MCF 10A (cell line): ENCODE data around the gene RLBP1. TPM values are rescaled to one million over a fixed set of nuclear protein-coding genes. Genes with fewer than 3 reads are reported as not detected.

Experiments
- BruUV-seq: library from RNA; stranded (reverse); fragments of 400-500 nt; replicated peaks from 2 replicates; lab custom pipeline; 2021; lab: Mats Ljungman, UMichigan
- CTCF ChIA-PET: fragments of 300-600 bp; sonication (Branson Sonifier 250); formaldehyde crosslinking; extraction: SDS; loops from one replicate; lab custom pipeline; 2021; ENCODE audit warnings: antibody characterized with exemption, inconsistent platforms; lab: Yijun Ruan, JAX
- POLR2A ChIA-PET: fragments of 300-600, 350-650 bp; sonication (Branson Sonifier 250); formaldehyde crosslinking; extraction: SDS; loops from one replicate; lab custom pipeline; 2020; ENCODE audit warnings: antibody characterized with exemption, inconsistent platforms; lab: Yijun Ruan, JAX
- DNase-seq: peaks from one replicate; pipeline ENCODE4 v3.0.0-alpha.2; 2018; ENCODE audit not compliant: unreplicated experiment
- H3K27ac Mint-ChIP-seq: one replicate; pipeline ENCODE4 v1.8.0; 2022; ENCODE audit warnings: mild to moderate bottlenecking, low read depth, mixed read lengths; ENCODE audit not compliant: unreplicated experiment
- H3K27me3 Mint-ChIP-seq: one replicate; pipeline ENCODE4 v1.8.0; 2022; ENCODE audit warnings: mixed read lengths; ENCODE audit not compliant: insufficient read depth, unreplicated experiment
- H3K36me3 Mint-ChIP-seq: one replicate; pipeline ENCODE4 v1.8.0; 2022; ENCODE audit warnings: mild to moderate bottlenecking, moderate library complexity, mixed read lengths; ENCODE audit not compliant: insufficient read depth, unreplicated experiment
- H3K4me1 Mint-ChIP-seq: one replicate; pipeline ENCODE4 v1.8.0; 2022; ENCODE audit warnings: mixed read lengths; ENCODE audit not compliant: insufficient read depth, unreplicated experiment
- H3K4me3 Mint-ChIP-seq: one replicate; pipeline ENCODE4 v1.8.0; 2022; ENCODE audit warnings: mild to moderate bottlenecking, moderate library complexity, mixed read lengths; ENCODE audit not compliant: unreplicated experiment
- H3K9me3 Mint-ChIP-seq: one replicate; pipeline ENCODE4 v1.8.0; 2022; ENCODE audit warnings: mixed read lengths; ENCODE audit not compliant: unreplicated experiment
- CTCF ChIP-seq: fragments of 200-600 bp; IDR thresholded peaks from one replicate; pipeline ENCODE4 v1.8.0; 2022; ENCODE audit warnings: antibody characterized with exemption, mild to moderate bottlenecking; ENCODE audit not compliant: unreplicated experiment
- intact Hi-C: fragments of 100-400 bp; cut with micrococcal nuclease; formaldehyde crosslinking; loops from 2 replicates; pipeline ENCODE4 v1.14.1; 2022
- total RNA-seq: library from RNA; stranded (reverse); gene quantifications from 2 replicates; pipeline ENCODE4 v1.2.3, GENCODE V29; 2022

The RLBP1 gene
- total RNA-seq, 1 experiment from 2014 or later: not detected

- Mint-ChIP-seq H3K9me3 (no peaks in the 10 kb centered on the region), H3K4me1 (peaks cover 2% of the 10 kb centered on the region)
Observed at GRCh38 chr15:89225588-89225987, 4.2 kb upstream of the RLBP1 start.

GRCh38 chr15:89218531-89218930 lies 2.8 kb downstream of the RLBP1 start:
- BruUV-seq: no TSS peak
- H3K4me3 Mint-ChIP-seq: no peak overlapping the region

More at GRCh38 chr15:89225588-89225987, 4.2 kb upstream of the RLBP1 start:
- Mint-ChIP-seq H3K27ac (no peak overlapping the region), H3K36me3 (no peaks in the 10 kb centered on the region), H3K27me3 (no peaks in the 10 kb centered on the region), H3K4me3 (no peak overlapping the region)
- BruUV-seq: no TSS peak
- DNase-seq: no peak
- CTCF ChIA-PET: no interaction called here
- POLR2A ChIA-PET: no interaction called here
- no peak for TF ChIP-seq CTCF
- intact Hi-C loops: no loop called here

GRCh38 chr15:89217686-89218376 lies 3.5 kb downstream of the RLBP1 start:
- Mint-ChIP-seq H3K27ac (no peak overlapping the region), H3K27me3 (no peaks in the 10 kb centered on the region), H3K9me3 (no peaks in the 10 kb centered on the region), H3K4me3 (no peak overlapping the region), H3K4me1 (no peaks in the 10 kb centered on the region), H3K36me3 (no peaks in the 10 kb centered on the region)
- ChIA-PET CTCF (interaction anchor here (0.9 to 7.3 kb wide), 4 partner anchors 12 to 212 kb away, joined by 3 to 63 read pairs (median 4); no protein-coding TSS in a partner anchor), POLR2A (no interaction called here)
- no TSS peak for BruUV-seq
- intact Hi-C loops: no loop called here
- TF ChIP-seq CTCF: no peak
- DNase-seq: no peak

More at GRCh38 chr15:89218531-89218930, 2.8 kb downstream of the RLBP1 start:
- Mint-ChIP-seq H3K9me3 (no peaks in the 10 kb centered on the region), H3K36me3 (no peaks in the 10 kb centered on the region), H3K4me1 (no peaks in the 10 kb centered on the region), H3K27me3 (no peaks in the 10 kb centered on the region), H3K27ac (no peak overlapping the region)
- no peak for DNase-seq
- no peak for TF ChIP-seq CTCF
- ChIA-PET POLR2A (no interaction called here), CTCF (interaction anchor here (0.9 to 7.3 kb wide), 3 partner anchors 13 to 212 kb away, joined by 3 to 63 read pairs (median 4); no protein-coding TSS in a partner anchor)
- intact Hi-C loops: no loop called here

- no peak for DNase-seq
- BruUV-seq: no TSS peak
- intact Hi-C loops: no loop called here
- Mint-ChIP-seq H3K4me1 (no peaks in the 10 kb centered on the region), H3K27ac (no peak overlapping the region), H3K9me3 (no peaks in the 10 kb centered on the region), H3K27me3 (no peaks in the 10 kb centered on the region), H3K4me3 (no peak overlapping the region), H3K36me3 (no peaks in the 10 kb centered on the region)
- ChIA-PET CTCF (interaction anchor here (1.0 to 7.3 kb wide), 2 partner anchors 11 to 39 kb away, joined by 5 to 63 read pairs; no protein-coding TSS in a partner anchor), POLR2A (interaction anchor here (1.2 kb wide), 1 partner anchor 28 kb away, joined by 3 read pairs; no protein-coding TSS in a partner anchor)
- no peak for TF ChIP-seq CTCF
Observed at GRCh38 chr15:89217031-89217430, 4.3 kb downstream of the RLBP1 start.
